Thyroid gland (tissue), 4 donors: ENCODE results near the gene RFC1.

Experiments used
- POLR2A ChIP-seq, 2 donors: fragments of 450-650 bp; IDR thresholded peaks; one replicate each; pipeline ENCODE4 v1.6.1; 2017; ENCODE audit warnings: antibody characterized with exemption in 2 of 2, mild to moderate bottlenecking in 2 of 2, moderate library complexity in 1 of 2
- TF ChIP-seq, protein P1 (sequence below), 6 experiments: fragments of 200-600 bp in 3 of 6; fragments of 450-650 bp in 3 of 6; sonication (generic) in 3 of 6; IDR thresholded peaks; one replicate each; pipeline ENCODE4 v1.5.1; 2016 to 2019; ENCODE audit warnings: antibody characterized with exemption in 6 of 6, mild to moderate bottlenecking in 2 of 6, inconsistent platforms in 1 of 6, moderate library complexity in 1 of 6

DNA sequence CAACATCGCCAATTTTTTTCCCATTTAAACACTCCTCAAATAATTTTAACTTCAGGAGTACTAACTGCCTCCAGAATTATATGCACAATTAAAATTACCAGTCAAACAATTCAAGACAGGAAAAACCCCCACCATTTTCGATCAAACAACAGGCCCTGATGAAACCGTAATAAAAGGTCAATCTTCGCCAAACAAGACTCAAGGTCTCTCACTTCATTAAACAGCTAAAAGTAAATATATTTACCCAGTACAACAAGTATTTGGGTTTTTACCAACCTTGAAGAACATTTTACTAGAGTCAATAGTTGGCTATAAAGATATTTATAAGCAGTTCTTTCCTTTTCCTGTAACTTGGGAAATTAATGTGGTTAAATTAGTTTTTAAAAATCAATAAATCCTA, 28.3 kb downstream of the RFC1 start:
- TF ChIP-seq, protein P1, sequence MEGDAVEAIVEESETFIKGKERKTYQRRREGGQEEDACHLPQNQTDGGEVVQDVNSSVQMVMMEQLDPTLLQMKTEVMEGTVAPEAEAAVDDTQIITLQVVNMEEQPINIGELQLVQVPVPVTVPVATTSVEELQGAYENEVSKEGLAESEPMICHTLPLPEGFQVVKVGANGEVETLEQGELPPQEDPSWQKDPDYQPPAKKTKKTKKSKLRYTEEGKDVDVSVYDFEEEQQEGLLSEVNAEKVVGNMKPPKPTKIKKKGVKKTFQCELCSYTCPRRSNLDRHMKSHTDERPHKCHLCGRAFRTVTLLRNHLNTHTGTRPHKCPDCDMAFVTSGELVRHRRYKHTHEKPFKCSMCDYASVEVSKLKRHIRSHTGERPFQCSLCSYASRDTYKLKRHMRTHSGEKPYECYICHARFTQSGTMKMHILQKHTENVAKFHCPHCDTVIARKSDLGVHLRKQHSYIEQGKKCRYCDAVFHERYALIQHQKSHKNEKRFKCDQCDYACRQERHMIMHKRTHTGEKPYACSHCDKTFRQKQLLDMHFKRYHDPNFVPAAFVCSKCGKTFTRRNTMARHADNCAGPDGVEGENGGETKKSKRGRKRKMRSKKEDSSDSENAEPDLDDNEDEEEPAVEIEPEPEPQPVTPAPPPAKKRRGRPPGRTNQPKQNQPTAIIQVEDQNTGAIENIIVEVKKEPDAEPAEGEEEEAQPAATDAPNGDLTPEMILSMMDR (IDR thresholded peaks at IDR 0.05), result no peak
- no peak for TF ChIP-seq POLR2A (IDR thresholded peaks at IDR 0.05)
